HCT116 (cell line): Measurements from ENCODE around the gene RPL18. TPM values are rescaled to one million over a fixed set of nuclear protein-coding genes. Genes with fewer than 3 reads are reported as not detected.

Experiments used
- ATAC-seq: fragments of 200-7000 bp; cut with Tn5 transposase; 2 replicates; pipeline ENCODE4 v1.9.1; 2020; ENCODE audit warnings: mild to moderate bottlenecking, moderate library complexity
- BruUV-seq: library from RNA; stranded (reverse); fragments of 400-500 nt; replicated peaks from 2 replicates; lab custom pipeline; 2021; lab: Mats Ljungman, UMichigan
- CTCF ChIA-PET: fragments of 300-600 bp; sonication (Branson Sonifier 250); formaldehyde crosslinking; loops from one replicate; lab custom pipeline; 2021; ENCODE audit warnings: antibody characterized with exemption; lab: Charles Lee
- POLR2A ChIA-PET: fragments of 300-600, 350-600 bp; sonication (Branson Sonifier 250); formaldehyde crosslinking; loops from one replicate; lab custom pipeline; 2021; ENCODE audit warnings: antibody characterized with exemption; lab: Charles Lee
- RAD21 ChIA-PET, 2 experiments: fragments of 300-600 bp; sonication (Branson Sonifier 250); formaldehyde crosslinking; loops; one replicate each; lab custom pipeline; 2023; ENCODE audit warnings: low total read pairs in 2 of 2; ENCODE audit not compliant: uncharacterized antibody in 2 of 2, unreplicated experiment in 2 of 2, low non-redundant PET in 1 of 2; lab: Charles Lee
- DNase-seq: peaks from one replicate; pipeline ENCODE4 v3.0.0-alpha.2; 2010; ENCODE audit warnings: low read depth, low spot score
- H2AFZ ChIP-seq: fragments of 200-600 bp; shearing (Covaris generic), sonication (generic); 2 replicates; pipeline ENCODE4 v1.6.1; 2017; ENCODE audit warnings: low read depth, mixed run types, mixed read lengths, antibody characterized with exemption, low read length; ENCODE audit not compliant: poor library complexity, severe bottlenecking
- H3K27ac ChIP-seq: 2 replicates; pipeline ENCODE4 v1.5.1; 2012; ENCODE audit warnings: low read depth, low read length
- H3K27me3 ChIP-seq: fragments of 200-600 bp; sonication (generic); 2 replicates; pipeline ENCODE4 v1.6.1; 2016; ENCODE audit warnings: mixed run types, low read length, mixed read lengths; ENCODE audit not compliant: insufficient read depth
- H3K36me3 ChIP-seq, 2 experiments: fragments of 200-500 bp in 1 of 2; fragments of 200-600 bp in 1 of 2; sonication (Bioruptor generic) in 1 of 2; sonication (generic) in 1 of 2; 2 replicates each; pipeline versions ENCODE4 v1.5.1 to v1.6.1; 2014 to 2016; ENCODE audit warnings: low read length in 2 of 2, inconsistent platforms in 1 of 2, mixed read lengths in 1 of 2, mixed run types in 1 of 2; ENCODE audit not compliant: insufficient read depth in 2 of 2, control insufficient read depth in 1 of 2
- H3K4me1 ChIP-seq, 2 experiments: fragments of 200-600 bp in 1 of 2; sonication (generic) in 1 of 2; 2 replicates each; pipeline versions ENCODE4 v1.5.1 to v1.6.1; 2012 to 2017; ENCODE audit warnings: low read length in 2 of 2, inconsistent platforms in 1 of 2, mild to moderate bottlenecking in 1 of 2, mixed read lengths in 1 of 2, mixed run types in 1 of 2, moderate library complexity in 1 of 2; ENCODE audit not compliant: insufficient read depth in 2 of 2, control insufficient read depth in 1 of 2
- H3K4me2 ChIP-seq: fragments of 200-600 bp; sonication (generic); 2 replicates; pipeline ENCODE4 v1.6.1; 2017; ENCODE audit warnings: mixed run types, low read length, mixed read lengths
- H3K4me3 ChIP-seq, 2 experiments: fragments of 200-600 bp in 1 of 2; sonication (generic) in 1 of 2; replicated peaks in 1 of 2; 2 replicates each; pipeline ENCODE4 v1.5.1; 2011 to 2016; ENCODE audit warnings: low read length in 2 of 2, control low read depth in 1 of 2, low read depth in 1 of 2, mild to moderate bottlenecking in 1 of 2, mixed read lengths in 1 of 2, mixed run types in 1 of 2
- H3K79me2 ChIP-seq: fragments of 200-600 bp; sonication (generic); 2 replicates; pipeline ENCODE4 v1.6.1; 2017; ENCODE audit warnings: mild to moderate bottlenecking, mixed run types, low read length, moderate library complexity, mixed read lengths; ENCODE audit not compliant: insufficient read depth
- H3K9ac ChIP-seq: fragments of 200-600 bp; sonication (generic); 2 replicates; pipeline ENCODE4 v1.6.1; 2016; ENCODE audit warnings: low read length, mixed read lengths
- H3K9me2 ChIP-seq: fragments of 200-600 bp; sonication (generic), shearing (Covaris generic); 2 replicates; pipeline ENCODE4 v1.6.1; 2017; ENCODE audit warnings: mixed run types, mild to moderate bottlenecking, moderate library complexity; ENCODE audit not compliant: insufficient read depth
- H3K9me3 ChIP-seq, 2 experiments: fragments of 200-500 bp in 1 of 2; fragments of 200-600 bp in 1 of 2; sonication (Bioruptor generic) in 1 of 2; sonication (generic) in 1 of 2; 2 replicates each; pipeline ENCODE4 v1.6.1; 2014 to 2017; ENCODE audit warnings: low read length in 2 of 2, mixed read lengths in 2 of 2, inconsistent platforms in 1 of 2, low read depth in 1 of 2, mild to moderate bottlenecking in 1 of 2, mixed run types in 1 of 2, moderate library complexity in 1 of 2; ENCODE audit not compliant: control insufficient read depth in 1 of 2, insufficient read depth in 1 of 2
- H4K20me1 ChIP-seq: fragments of 200-600 bp; sonication (generic), shearing (Covaris generic); 2 replicates; pipeline ENCODE4 v1.6.1; 2017; ENCODE audit warnings: mixed run types, mild to moderate bottlenecking, moderate library complexity; ENCODE audit not compliant: insufficient read depth
- ATF3 ChIP-seq: IDR thresholded peaks from 2 replicates; pipeline ENCODE4 v1.6.1; 2012
- CTCF ChIP-seq, 3 experiments: fragments of 200-600 bp in 1 of 3; sonication (generic) in 1 of 3; IDR thresholded peaks in 2 of 3; conservative IDR thresholded peaks in 1 of 3; 2 replicates each; pipeline ENCODE4 v1.5.1; 2012 to 2017; ENCODE audit warnings: low read depth in 2 of 3, low read length in 2 of 3, antibody characterized with exemption in 1 of 3, borderline replicate concordance in 1 of 3, control low read depth in 1 of 3, mild to moderate bottlenecking in 1 of 3, mixed read lengths in 1 of 3, mixed run types in 1 of 3, moderate library complexity in 1 of 3; ENCODE audit not compliant: insufficient read depth in 1 of 3
- ELF1 ChIP-seq: IDR thresholded peaks from 2 replicates; pipeline ENCODE4 v1.6.1; 2012; ENCODE audit warnings: low read depth, borderline replicate concordance
- EZH2 ChIP-seq: fragments of 200-600 bp; sonication (generic); IDR thresholded peaks from 2 replicates; pipeline ENCODE4 v1.6.1; 2017; ENCODE audit warnings: antibody characterized with exemption, mixed run types
- FOSL1 ChIP-seq: IDR thresholded peaks from 2 replicates; pipeline ENCODE4 v1.6.1; 2012; ENCODE audit warnings: low read depth
- JUND ChIP-seq: IDR thresholded peaks from 2 replicates; pipeline ENCODE4 v1.6.1; 2012
- POLR2A ChIP-seq: IDR thresholded peaks from 2 replicates; pipeline ENCODE4 v1.7.0; 2011; ENCODE audit warnings: borderline replicate concordance; ENCODE audit not compliant: insufficient read depth, insufficient read length; ENCODE audit errors: extremely low read depth
- SP1 ChIP-seq: IDR thresholded peaks from 2 replicates; pipeline ENCODE4 v1.6.1; 2012; ENCODE audit warnings: low read depth
- SRF ChIP-seq: IDR thresholded peaks from 2 replicates; pipeline ENCODE4 v1.6.1; 2012; ENCODE audit warnings: low read depth
- ZBTB33 ChIP-seq: IDR thresholded peaks from 2 replicates; pipeline ENCODE4 v1.6.1; 2011; ENCODE audit warnings: mild to moderate bottlenecking, low read length, moderate library complexity; ENCODE audit not compliant: insufficient replicate concordance; ENCODE audit errors: extremely low read depth
- ZNF274 ChIP-seq: fragments of 200-500 bp; sonication (Bioruptor generic); IDR thresholded peaks from 2 replicates; pipeline ENCODE4 v1.6.1; 2014; ENCODE audit warnings: mild to moderate bottlenecking, low read depth, low read length, inconsistent platforms
- intact Hi-C: fragments of 100-400 bp; cut with micrococcal nuclease; formaldehyde crosslinking; loops from 2 replicates; pipeline ENCODE4 v1.10.0; 2022
- total RNA-seq: library from RNA; stranded (reverse); gene quantifications from one replicate; pipeline ENCODE4 v1.2.1, GENCODE V29; 2021; ENCODE audit not compliant: unreplicated experiment

The RPL18 gene
- total RNA-seq, 1 experiment from 2014 or later = 2,006 TPM

GRCh38 chr19:48587387-48587786 lies 31.6 kb downstream of the RPL18 start:
- Histone ChIP-seq H3K4me2 (no peak overlapping the region), H3K79me2 (no peaks in the 10 kb centered on the region), H3K4me3 (no peak overlapping the region), H3K4me1 (peaks cover 15 to 36% of the 10 kb centered on the region in 2 experiments), H3K27ac (no peak overlapping the region), H3K9me3 (no peaks in the 10 kb centered on the region), H2AFZ (no peak overlapping the region), H3K27me3 (no peaks in the 10 kb centered on the region), H3K36me3 (no peaks in the 10 kb centered on the region), H3K9me2 (no peaks in the 10 kb centered on the region), H3K9ac (no peak overlapping the region), H4K20me1 (no peaks in the 10 kb centered on the region)
- CTCF ChIA-PET = interaction anchor here (0.6 to 7.7 kb wide), 2 partner anchors 80 to 255 kb away, joined by 3 to 276 read pairs; no protein-coding TSS in a partner anchor
- intact Hi-C loops = loop anchor here (10.0 kb wide), 1 partner anchor 263 kb away; the partner anchor contains the start of gene EMP3
- no peak for ATAC-seq
- RAD21 ChIA-PET = interaction anchor here in 1 of 2 experiments (0.6 to 1.0 kb wide), 2 partner anchors 81 to 85 kb away, joined by 3 to 6 read pairs; no protein-coding TSS in a partner anchor
- TF ChIP-seq ATF3 = no peak
- POLR2A ChIA-PET = interaction anchor here (0.9 kb wide), 1 partner anchor 32 kb away, joined by 3 read pairs; the partner anchor contains the start of genes RPL18 and SPHK2
- DNase-seq = no peak
- no TSS peak for BruUV-seq

- ChIA-PET RAD21 (interaction anchor here (0.6 to 3.1 kb wide), 2 partner anchors 75 to 161 kb away, joined by 3 to 75 read pairs; no protein-coding TSS in a partner anchor), POLR2A (no interaction called here)
- no peak for ATAC-seq
- no peaks in the 10 kb centered on the region for H3K9me2 ChIP-seq
- H3K4me1 ChIP-seq = peaks cover 8 to 15% of the 10 kb centered on the region in 2 experiments
- no peak overlapping the region for H3K27ac ChIP-seq
- no peaks in the 10 kb centered on the region for H3K9me3 ChIP-seq
- H3K36me3 ChIP-seq = no peaks in the 10 kb centered on the region
- H3K4me2 ChIP-seq = no peak overlapping the region
- no peaks in the 10 kb centered on the region for H3K79me2 ChIP-seq
- H3K4me3 ChIP-seq = no peak overlapping the region
- H3K27me3 ChIP-seq = no peaks in the 10 kb centered on the region
- no peak overlapping the region for H2AFZ ChIP-seq
- no TSS peak for BruUV-seq
- H3K9ac ChIP-seq = no peak overlapping the region
- TF ChIP-seq CTCF (IDR thresholded peaks at IDR 0.05 in 2 of 3, conservative IDR thresholded peaks at IDR 0.05 in 1 of 3; ENCODE audit: borderline replicate concordance in 1 of 3, insufficient read depth in 1 of 3, low read depth in 2 of 3, low read length in 2 of 3) (no peak), ZBTB33 (no peak), ELF1 (no peak), ATF3 (no peak), JUND (no peak), POLR2A (no peak), FOSL1 (no peak), SRF (no peak), SP1 (no peak), ZNF274 (no peak), EZH2 (no peak)
- TF ChIP-seq, all 23 proteins: peak for 0
- intact Hi-C loops = loop anchor here (10.0 kb wide), 1 partner anchor 257 kb away; the partner anchor contains the start of gene EMP3
- no peak for DNase-seq
- H4K20me1 ChIP-seq = no peaks in the 10 kb centered on the region
- CTCF ChIA-PET = interaction anchor here (7.7 kb wide), 1 partner anchor 75 kb away, joined by 276 read pairs; no protein-coding TSS in a partner anchor
Measured at GRCh38 chr19:48582168-48582567, 36.8 kb downstream of the RPL18 start.
